ENCODE results near the gene CPVL. TPM values are rescaled to one million over a fixed set of nuclear protein-coding genes. Genes with fewer than 3 reads are reported as not detected.
A peak's percentile ranks its signal among the peaks of the same experiment; 100 is the strongest.

The CPVL gene
- total RNA-seq, 1 experiment from 2014 or later: 72.3 TPM

DNA sequence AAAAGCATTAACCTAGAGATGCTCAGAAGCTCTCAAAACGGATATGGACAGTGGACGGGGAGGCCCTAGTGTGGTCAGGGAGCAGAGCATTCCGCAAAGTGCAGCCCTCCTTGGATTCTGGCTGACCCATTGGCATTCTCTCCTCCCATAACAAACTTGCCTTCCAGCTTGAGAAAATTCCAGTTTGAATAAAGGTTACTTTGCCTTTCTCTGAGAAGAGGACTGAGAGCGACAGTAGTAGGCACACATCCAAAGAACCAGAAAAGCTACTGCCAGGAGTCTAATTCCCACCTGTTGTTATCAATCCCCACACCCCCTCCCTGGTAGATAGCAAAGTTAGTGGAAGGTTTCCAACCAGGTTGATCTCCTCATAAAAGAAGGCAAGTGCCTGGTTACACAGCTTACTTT is 103.5 kb downstream of the CPVL start:
- ChIA-PET CTCF (interaction anchor here (0.6 kb wide), 1 partner anchor 121 kb away, joined by 3 read pairs; no protein-coding TSS in a partner anchor), POLR2A (ENCODE audit: low non-redundant PET) (no interaction called here)
- BruUV-seq (replicated peaks): no TSS peak
- peaks cover 39% of the 10 kb centered on the region for H3K4me1 ChIP-seq (ENCODE audit: insufficient read depth, low read length, poor library complexity, severe bottlenecking)
- no peak overlapping the region for H3K27ac ChIP-seq (ENCODE audit: low read depth, low read length, poor library complexity, severe bottlenecking)
- no peaks in the 10 kb centered on the region for H3K27me3 ChIP-seq (replicated peaks; ENCODE audit: insufficient read depth, low read depth, low read length, poor library complexity)
- H3K4me3 ChIP-seq (ENCODE audit: low read depth, low read length, poor library complexity, severe bottlenecking): no peak overlapping the region
- no peak for TF ChIP-seq EZH2 (IDR thresholded peaks at IDR 0.05; ENCODE audit: borderline replicate concordance, low read depth, low read length, poor library complexity, severe bottlenecking)
- TF ChIP-seq, protein P1, sequence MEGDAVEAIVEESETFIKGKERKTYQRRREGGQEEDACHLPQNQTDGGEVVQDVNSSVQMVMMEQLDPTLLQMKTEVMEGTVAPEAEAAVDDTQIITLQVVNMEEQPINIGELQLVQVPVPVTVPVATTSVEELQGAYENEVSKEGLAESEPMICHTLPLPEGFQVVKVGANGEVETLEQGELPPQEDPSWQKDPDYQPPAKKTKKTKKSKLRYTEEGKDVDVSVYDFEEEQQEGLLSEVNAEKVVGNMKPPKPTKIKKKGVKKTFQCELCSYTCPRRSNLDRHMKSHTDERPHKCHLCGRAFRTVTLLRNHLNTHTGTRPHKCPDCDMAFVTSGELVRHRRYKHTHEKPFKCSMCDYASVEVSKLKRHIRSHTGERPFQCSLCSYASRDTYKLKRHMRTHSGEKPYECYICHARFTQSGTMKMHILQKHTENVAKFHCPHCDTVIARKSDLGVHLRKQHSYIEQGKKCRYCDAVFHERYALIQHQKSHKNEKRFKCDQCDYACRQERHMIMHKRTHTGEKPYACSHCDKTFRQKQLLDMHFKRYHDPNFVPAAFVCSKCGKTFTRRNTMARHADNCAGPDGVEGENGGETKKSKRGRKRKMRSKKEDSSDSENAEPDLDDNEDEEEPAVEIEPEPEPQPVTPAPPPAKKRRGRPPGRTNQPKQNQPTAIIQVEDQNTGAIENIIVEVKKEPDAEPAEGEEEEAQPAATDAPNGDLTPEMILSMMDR (conservative IDR thresholded peaks at IDR 0.05; ENCODE audit: low read depth, low read length): no peak
- no peaks in the 10 kb centered on the region for H3K9me3 ChIP-seq (ENCODE audit: low read depth, low read length, poor library complexity, severe bottlenecking)
- no peaks in the 10 kb centered on the region for H3K36me3 ChIP-seq (ENCODE audit: insufficient read depth, low read length, poor library complexity, severe bottlenecking)
- intact Hi-C loops (cut with micrococcal nuclease; ENCODE audit: unreplicated experiment): no loop called here
- DNase-seq (ENCODE audit: low spot score): no peak

DNA sequence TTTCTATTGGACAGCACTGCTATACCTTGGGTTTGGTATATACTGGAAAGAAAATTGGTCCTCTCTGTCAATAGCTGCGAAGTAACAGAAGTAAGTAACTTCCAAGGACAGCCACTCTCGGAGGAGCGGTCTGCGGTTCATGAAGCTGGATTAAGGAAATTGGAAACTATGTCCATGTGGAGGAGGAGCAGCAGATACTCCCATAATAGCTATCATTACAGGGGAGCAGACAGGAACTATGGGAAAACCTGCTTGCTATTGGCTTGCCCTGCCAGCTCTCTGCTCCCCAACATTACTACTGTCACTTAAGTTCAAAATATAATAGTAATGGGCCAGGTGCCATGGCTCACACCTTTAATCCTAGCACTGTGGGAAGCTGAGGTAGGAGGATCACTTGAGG is 104.3 kb downstream of the CPVL start:
- Histone ChIP-seq H3K36me3 (ENCODE audit: insufficient read depth, low read length, poor library complexity, severe bottlenecking) (no peaks in the 10 kb centered on the region), H3K9me3 (ENCODE audit: low read depth, low read length, poor library complexity, severe bottlenecking) (no peaks in the 10 kb centered on the region), H3K27ac (ENCODE audit: low read depth, low read length, poor library complexity, severe bottlenecking) (no peak overlapping the region), H3K4me1 (ENCODE audit: insufficient read depth, low read length, poor library complexity, severe bottlenecking) (peaks cover 39% of the 10 kb centered on the region), H3K27me3 (replicated peaks; ENCODE audit: insufficient read depth, low read depth, low read length, poor library complexity) (no peaks in the 10 kb centered on the region), H3K4me3 (ENCODE audit: low read depth, low read length, poor library complexity, severe bottlenecking) (no peak overlapping the region)
- no peak for TF ChIP-seq EZH2 (IDR thresholded peaks at IDR 0.05; ENCODE audit: borderline replicate concordance, low read depth, low read length, poor library complexity, severe bottlenecking)
- TF ChIP-seq, protein P1 (conservative IDR thresholded peaks at IDR 0.05; ENCODE audit: low read depth, low read length): no peak
- no peak for DNase-seq (ENCODE audit: low spot score)
- ChIA-PET POLR2A (ENCODE audit: low non-redundant PET) (no interaction called here), CTCF (no interaction called here)
- BruUV-seq (replicated peaks): no TSS peak
- intact Hi-C loops (cut with micrococcal nuclease; ENCODE audit: unreplicated experiment): no loop called here

DNA sequence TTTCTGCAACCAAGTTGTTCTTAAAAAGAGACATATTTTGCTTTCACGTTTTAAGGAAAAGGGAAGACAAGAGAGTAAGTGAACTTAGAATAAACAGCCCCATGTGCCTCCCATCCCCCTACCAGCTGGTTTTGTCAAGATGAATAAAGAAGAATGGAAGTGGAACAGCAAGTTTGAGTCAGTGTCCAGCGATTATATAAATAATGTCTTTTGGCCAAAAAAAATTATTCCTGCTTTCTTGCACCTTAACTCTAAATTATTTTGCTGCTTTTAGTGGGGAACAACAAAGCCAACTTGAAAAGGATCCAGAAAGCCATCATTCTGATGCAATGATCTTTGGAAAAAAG is 105.8 kb downstream of the CPVL start:
- intact Hi-C loops (cut with micrococcal nuclease; ENCODE audit: unreplicated experiment): no loop called here
- Histone ChIP-seq H3K27me3 (replicated peaks; ENCODE audit: insufficient read depth, low read depth, low read length, poor library complexity) (no peaks in the 10 kb centered on the region), H3K4me3 (ENCODE audit: low read depth, low read length, poor library complexity, severe bottlenecking) (no peak overlapping the region), H3K27ac (ENCODE audit: low read depth, low read length, poor library complexity, severe bottlenecking) (peak overlapping the region; percentile 50), H3K4me1 (ENCODE audit: insufficient read depth, low read length, poor library complexity, severe bottlenecking) (peaks cover 37% of the 10 kb centered on the region), H3K9me3 (ENCODE audit: low read depth, low read length, poor library complexity, severe bottlenecking) (no peaks in the 10 kb centered on the region), H3K36me3 (ENCODE audit: insufficient read depth, low read length, poor library complexity, severe bottlenecking) (no peaks in the 10 kb centered on the region)
- POLR2A ChIA-PET (ENCODE audit: low non-redundant PET): no interaction called here
- no TSS peak for BruUV-seq (replicated peaks)
- DNase-seq (ENCODE audit: low spot score): no peak
- TF ChIP-seq, protein P1 (conservative IDR thresholded peaks at IDR 0.05; ENCODE audit: low read depth, low read length): no peak
- TF ChIP-seq EZH2 (IDR thresholded peaks at IDR 0.05; ENCODE audit: borderline replicate concordance, low read depth, low read length, poor library complexity, severe bottlenecking): no peak
- CTCF ChIA-PET: no interaction called here
